PC-9 (cell line): ENCODE data around the gene VSTM2L.

Experiments
- CTCF ChIP-seq: fragments of 200-600 bp; sonication (generic); conservative IDR thresholded peaks from 2 replicates; pipeline ENCODE4 v1.6.1; 2017; ENCODE audit warnings: mixed run types, antibody characterized with exemption, mild to moderate bottlenecking, moderate library complexity
- EZH2 ChIP-seq: fragments of 200-600 bp; sonication (generic); IDR thresholded peaks from 2 replicates; pipeline ENCODE4 v1.8.0; 2017; ENCODE audit warnings: antibody characterized with exemption, low read depth

GRCh38 chr20:37935435-37935834 is 32.5 kb downstream of the VSTM2L start:
- no peak for TF ChIP-seq CTCF
- TF ChIP-seq EZH2: no peak
